ENCODE measurements around the gene EFCAB6.

- TF ChIP-seq CTCF (IDR thresholded peaks at IDR 0.05) (no peak), POLR2A (IDR thresholded peaks at IDR 0.05) (no peak)
Observed at GRCh38 chr22:43832393-43833265, 20.5 kb upstream of the EFCAB6 start.

Measured in heart left ventricle (tissue), 13 donors.